OCI-LY1 (cell line): ENCODE measurements around the gene NR5A1.

Source experiments
- CTCF ChIP-seq: fragments of 200-600 bp; sonication (generic), shearing (Covaris generic); IDR thresholded peaks from 2 replicates; pipeline ENCODE4 v1.5.1; 2017; ENCODE audit warnings: mild to moderate bottlenecking, antibody characterized with exemption, low read length, moderate library complexity, mixed read lengths
- EZH2 ChIP-seq: fragments of 200-600 bp; sonication (generic), shearing (Covaris generic); IDR thresholded peaks from 2 replicates; pipeline ENCODE4 v1.8.0; 2017; ENCODE audit warnings: borderline replicate concordance, mixed run types, mild to moderate bottlenecking, antibody characterized with exemption, low read length, moderate library complexity, mixed read lengths

GRCh38 chr9:124447297-124447661, 59.9 kb downstream of the NR5A1 start:
- TF ChIP-seq CTCF (no peak), EZH2 (no peak)
